Peyer's patch (tissue), 4 donors: ENCODE data around the gene MED13L. TPM values are rescaled to one million over a fixed set of nuclear protein-coding genes. Genes with fewer than 3 reads are reported as not detected.

Experiments used
- DNase-seq, 3 donors: peaks; one replicate each; pipeline ENCODE4 v3.0.0-alpha.2; 2017 to 2019
- H3K27ac ChIP-seq, 4 donors: fragments of 200-600 bp; sonication (generic); one replicate each; pipeline ENCODE4 v1.5.1; 2016 to 2019
- H3K27me3 ChIP-seq, 2 donors: fragments of 200-600 bp; sonication (generic); one replicate each; pipeline ENCODE4 v1.5.1; 2019
- H3K36me3 ChIP-seq, 3 donors: fragments of 200-600 bp; sonication (generic); one replicate each; pipeline ENCODE4 v1.5.1; 2016 to 2019
- H3K4me1 ChIP-seq, 4 donors: fragments of 200-600 bp; sonication (generic); one replicate each; pipeline ENCODE4 v1.5.1; 2016 to 2019
- H3K4me3 ChIP-seq, 4 donors: fragments of 200-600 bp; sonication (generic); 1 replicate in 3 of 4; 2 replicates in 1 of 4; pipeline ENCODE4 v1.5.1; 2016 to 2019; ENCODE audit warnings: mild to moderate bottlenecking in 1 of 4
- H3K9me3 ChIP-seq, 4 donors: fragments of 200-600 bp; sonication (generic); one replicate each; pipeline ENCODE4 v1.5.1; 2016 to 2019; ENCODE audit warnings: mild to moderate bottlenecking in 1 of 4
- CTCF ChIP-seq, 6 experiments: fragments of 450-650 bp in 4 of 6; fragments of 200-600 bp in 2 of 6; sonication (generic) in 1 of 6; IDR thresholded peaks; one replicate each; pipeline ENCODE4 v1.5.1; 2017 to 2019; ENCODE audit warnings: antibody characterized with exemption in 6 of 6, mild to moderate bottlenecking in 3 of 6, moderate library complexity in 1 of 6
- POLR2A ChIP-seq, 2 donors: fragments of 450-650 bp; IDR thresholded peaks; one replicate each; pipeline ENCODE4 v1.5.1; 2017; ENCODE audit warnings: antibody characterized with exemption in 2 of 2, mild to moderate bottlenecking in 2 of 2, moderate library complexity in 2 of 2
- total RNA-seq, 4 donors: library from RNA; depleted of rRNA; stranded (reverse); fragments of >200 nt; gene quantifications; one replicate each; pipeline ENCODE4 v1.1.0, GENCODE V29; 2016

MED13L gene
- total RNA-seq, 4 donors from 2014 or later, result 127 to 181 (median 145) TPM

GRCh38 chr12:116160231-116160630 is 117.3 kb downstream of the MED13L start:
- no peaks in the 10 kb centered on the region for H3K27me3 ChIP-seq
- H3K9me3 ChIP-seq, result no peaks in the 10 kb centered on the region
- DNase-seq, result no peak
- H3K4me3 ChIP-seq, result no peak overlapping the region
- no peaks in the 10 kb centered on the region for H3K36me3 ChIP-seq
- H3K4me1 ChIP-seq, result peaks cover 0 to 15% (median 0%) of the 10 kb centered on the region in 4 donors
- H3K27ac ChIP-seq, result no peak overlapping the region
- no peak for TF ChIP-seq CTCF (IDR thresholded peaks at IDR 0.05)
- no peak for TF ChIP-seq POLR2A (IDR thresholded peaks at IDR 0.05)

GRCh38 chr12:116159593-116160200 is 117.8 kb downstream of the MED13L start:
- no peaks in the 10 kb centered on the region for H3K27me3 ChIP-seq
- no peak overlapping the region for H3K4me3 ChIP-seq
- no peak for DNase-seq
- H3K36me3 ChIP-seq, result no peaks in the 10 kb centered on the region
- TF ChIP-seq POLR2A (IDR thresholded peaks at IDR 0.05) (no peak), CTCF (IDR thresholded peaks at IDR 0.05) (no peak)
- no peaks in the 10 kb centered on the region for H3K9me3 ChIP-seq
- H3K4me1 ChIP-seq, result peaks cover 0 to 11% (median 0%) of the 10 kb centered on the region in 4 donors
- no peak overlapping the region for H3K27ac ChIP-seq

- no peak for DNase-seq
- Histone ChIP-seq H3K27me3 (no peaks in the 10 kb centered on the region), H3K4me3 (no peak overlapping the region), H3K27ac (no peak overlapping the region), H3K9me3 (no peaks in the 10 kb centered on the region), H3K36me3 (no peaks in the 10 kb centered on the region), H3K4me1 (peaks cover 0 to 6% (median 0%) of the 10 kb centered on the region in 4 donors)
- TF ChIP-seq POLR2A (IDR thresholded peaks at IDR 0.05) (no peak), CTCF (IDR thresholded peaks at IDR 0.05) (no peak)
Observed at GRCh38 chr12:116159175-116159574, 118.3 kb downstream of the MED13L start.

GRCh38 chr12:116157845-116158267 is 119.6 kb downstream of the MED13L start:
- peaks cover 0 to 4% (median 0%) of the 10 kb centered on the region in 4 donors for H3K4me1 ChIP-seq
- no peak overlapping the region for H3K27ac ChIP-seq
- no peaks in the 10 kb centered on the region for H3K36me3 ChIP-seq
- DNase-seq, result no peak
- TF ChIP-seq POLR2A (IDR thresholded peaks at IDR 0.05) (no peak), CTCF (IDR thresholded peaks at IDR 0.05) (no peak)
- H3K27me3 ChIP-seq, result no peaks in the 10 kb centered on the region
- no peaks in the 10 kb centered on the region for H3K9me3 ChIP-seq
- no peak overlapping the region for H3K4me3 ChIP-seq

- Histone ChIP-seq H3K4me1 (peaks cover 0 to 4% (median 0%) of the 10 kb centered on the region in 4 donors), H3K27ac (no peak overlapping the region)
Observed at GRCh38 chr12:116156614-116157013, 120.9 kb downstream of the MED13L start.

More at GRCh38 chr12:116156614-116157013, 120.9 kb downstream of the MED13L start:
- no peaks in the 10 kb centered on the region for H3K9me3 ChIP-seq
- H3K36me3 ChIP-seq, result no peaks in the 10 kb centered on the region
- no peak overlapping the region for H3K4me3 ChIP-seq
- H3K27me3 ChIP-seq, result no peaks in the 10 kb centered on the region
- no peak for DNase-seq
- no peak for TF ChIP-seq POLR2A (IDR thresholded peaks at IDR 0.05)
- no peak for TF ChIP-seq CTCF (IDR thresholded peaks at IDR 0.05)
